ENCODE results near the gene MLKL. TPM values are rescaled to one million over a fixed set of nuclear protein-coding genes. Genes with fewer than 3 reads are reported as not detected.

The MLKL gene
- total and polyA plus RNA-seq, 2 donors (not counting 3 experiments of a cell fraction or from before 2014, with no cell fraction given): 8.1 to 26.5 TPM

GRCh38 chr16:74659041-74659440 lies 41.6 kb downstream of the MLKL start:
- ChIA-PET POLR2A (no interaction called here), CTCF (interaction anchor here (1.0 to 1.3 kb wide), 2 partner anchors 9 to 203 kb away, joined by 3 read pairs; no protein-coding TSS in a partner anchor)
- Histone ChIP-seq H3K4me3 (replicated peaks in 1 of 3; ENCODE audit: insufficient read depth in 1 of 3, low read depth in 1 of 3, low read length in 3 of 3) (no peak overlapping the region), H3K4me2 (ENCODE audit: insufficient read depth, low read length) (no peak overlapping the region), H3K9ac (replicated peaks; ENCODE audit: extremely low read depth, insufficient read depth, low read length) (no peak overlapping the region), H3K36me3 (ENCODE audit: control insufficient read depth in 2 of 2, extremely low read depth in 1 of 2, insufficient read depth in 2 of 2, low read length in 2 of 2) (peaks cover 8 to 28% of the 10 kb centered on the region in 2 experiments), H3K4me1 (ENCODE audit: control insufficient read depth, extremely low read depth, insufficient read depth, low read length) (no peaks in the 10 kb centered on the region), H4K20me1 (replicated peaks; ENCODE audit: control insufficient read depth, extremely low read depth, insufficient read depth, low read length) (peaks cover 8% of the 10 kb centered on the region), H3K27ac (ENCODE audit: insufficient read depth, low read depth, low read length) (no peak overlapping the region), H3K79me2 (ENCODE audit: control insufficient read depth, insufficient read depth, low read length) (peaks cover 96% of the 10 kb centered on the region), H3K9me1 (replicated peaks; ENCODE audit: control insufficient read depth, extremely low read depth, insufficient read depth, low read length) (no peaks in the 10 kb centered on the region), H2AFZ (ENCODE audit: low read depth, low read length) (no peak overlapping the region), H3K9me3 (replicated peaks; ENCODE audit: control insufficient read depth, insufficient read depth, low read length) (no peaks in the 10 kb centered on the region), H3K27me3 (ENCODE audit: control insufficient read depth in 2 of 2, insufficient read depth in 2 of 2, low read length in 2 of 2) (no peaks in the 10 kb centered on the region)
- no peak for TF ChIP-seq FOS (IDR thresholded peaks at IDR 0.05; ENCODE audit: borderline replicate concordance, insufficient read depth, low read length)
- TF ChIP-seq, protein P1, sequence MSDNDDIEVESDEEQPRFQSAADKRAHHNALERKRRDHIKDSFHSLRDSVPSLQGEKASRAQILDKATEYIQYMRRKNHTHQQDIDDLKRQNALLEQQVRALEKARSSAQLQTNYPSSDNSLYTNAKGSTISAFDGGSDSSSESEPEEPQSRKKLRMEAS (IDR thresholded peaks at IDR 0.05; ENCODE audit: insufficient read depth, insufficient read length): no peak
- no peak for TF ChIP-seq CTCF (IDR thresholded peaks at IDR 0.05; ENCODE audit: extremely low read depth in 1 of 2, insufficient read depth in 1 of 2, low read depth in 1 of 2, low read length in 2 of 2)
- TF ChIP-seq POLR2A (IDR thresholded peaks at IDR 0.05; ENCODE audit: low read depth, low read length): no peak
- no peak for TF ChIP-seq GATA2 (IDR thresholded peaks at IDR 0.05; ENCODE audit: insufficient read depth, insufficient read length, low read depth, low read length)
- TF ChIP-seq JUN (IDR thresholded peaks at IDR 0.05; ENCODE audit: borderline replicate concordance, insufficient read depth, insufficient read length, low read depth): no peak
- no peak for TF ChIP-seq POLR2AphosphoS5 (IDR thresholded peaks at IDR 0.05; ENCODE audit: insufficient read depth, low read depth, low read length)
- TF ChIP-seq MYC (IDR thresholded peaks at IDR 0.05; ENCODE audit: low read depth, low read length): no peak
- TF ChIP-seq EZH2 (IDR thresholded peaks at IDR 0.05; ENCODE audit: borderline replicate concordance, low read depth, low read length, severe bottlenecking): no peak
- intact Hi-C loops (cut with micrococcal nuclease) (no loop called here), dilution Hi-C loops (cut with MboI; ENCODE audit: extremely low pct_ligation_motif_present, low sequenced_read_pairs) (no loop called here)
- BruUV-seq (replicated peaks): no TSS peak
- no peak for DNase-seq (ENCODE audit: low read depth, low spot score)
- FAIRE-seq: no peak
